Measurements from ENCODE around the gene DAPK2.

Gene DAPK2

GRCh38 chr15:63918317-63918672, 128.0 kb downstream of the DAPK2 start:
- no peak overlapping the region for H3K4me3 ChIP-seq (ENCODE audit: low read depth, low read length)
- DNase-seq (ENCODE audit: low read depth), result peak; percentile 50
- TF ChIP-seq CTCF (IDR thresholded peaks at IDR 0.05; ENCODE audit: control insufficient read depth, extremely low read depth, insufficient read depth), result no peak

GRCh38 chr15:63917588-63918316, 128.5 kb downstream of the DAPK2 start:
- no peak overlapping the region for H3K4me3 ChIP-seq (ENCODE audit: low read depth, low read length)
- DNase-seq (ENCODE audit: low read depth), result no peak
- TF ChIP-seq CTCF (IDR thresholded peaks at IDR 0.05; ENCODE audit: control insufficient read depth, extremely low read depth, insufficient read depth), result no peak

GRCh38 chr15:63915873-63916771, 130.2 kb downstream of the DAPK2 start:
- no peak overlapping the region for H3K4me3 ChIP-seq (ENCODE audit: low read depth, low read length)
- no peak for DNase-seq (ENCODE audit: low read depth)
- no peak for TF ChIP-seq CTCF (IDR thresholded peaks at IDR 0.05; ENCODE audit: control insufficient read depth, extremely low read depth, insufficient read depth)

- no peak overlapping the region for H3K4me3 ChIP-seq (ENCODE audit: low read depth, low read length)
- DNase-seq (ENCODE audit: low read depth), result no peak
- no peak for TF ChIP-seq CTCF (IDR thresholded peaks at IDR 0.05; ENCODE audit: control insufficient read depth, extremely low read depth, insufficient read depth)
Observed at GRCh38 chr15:63915209-63915872, 130.9 kb downstream of the DAPK2 start.

GRCh38 chr15:63913786-63914315, 132.4 kb downstream of the DAPK2 start:
- H3K4me3 ChIP-seq (ENCODE audit: low read depth, low read length), result no peak overlapping the region
- DNase-seq (ENCODE audit: low read depth), result no peak
- no peak for TF ChIP-seq CTCF (IDR thresholded peaks at IDR 0.05; ENCODE audit: control insufficient read depth, extremely low read depth, insufficient read depth)

GRCh38 chr15:63913336-63913735, 132.9 kb downstream of the DAPK2 start:
- no peak for TF ChIP-seq CTCF (IDR thresholded peaks at IDR 0.05; ENCODE audit: control insufficient read depth, extremely low read depth, insufficient read depth)
- no peak for DNase-seq (ENCODE audit: low read depth)
- H3K4me3 ChIP-seq (ENCODE audit: low read depth, low read length), result no peak overlapping the region

Data from LNCaP clone FGC (cell line).